PFSK-1 (cell line): Measurements from ENCODE around the gene NPW.

Experiments
- FOXP2 ChIP-seq: optimal IDR thresholded peaks from 2 replicates; pipeline ENCODE3; 2011; ENCODE audit warnings: borderline replicate concordance, control low read depth, inconsistent platforms; ENCODE audit not compliant: insufficient read depth; ENCODE audit errors: extremely low read length, extremely low read depth
- POLR2AphosphoS5 ChIP-seq: IDR thresholded peaks from 2 replicates; pipeline ENCODE4 v1.6.1; 2012; ENCODE audit warnings: low read depth, mild to moderate bottlenecking, control low read depth, low read length, moderate library complexity
- SIN3A ChIP-seq: IDR thresholded peaks from 2 replicates; pipeline ENCODE4 v1.6.1; 2012; ENCODE audit warnings: mild to moderate bottlenecking, low read length, moderate library complexity, borderline replicate concordance; ENCODE audit not compliant: insufficient read depth
- TAF1 ChIP-seq: IDR thresholded peaks from 2 replicates; pipeline ENCODE4 v1.6.1; 2012; ENCODE audit warnings: low read length, control low read depth, borderline replicate concordance; ENCODE audit not compliant: insufficient read depth
- TF ChIP-seq, protein P1 (sequence below), 2 experiments: IDR thresholded peaks; 2 replicates each; pipeline versions ENCODE4 v1.6.1 to v1.8.0; 2011 to 2012; ENCODE audit warnings: low read depth in 2 of 2, low read length in 2 of 2, control low read depth in 1 of 2, inconsistent platforms in 1 of 2, mild to moderate bottlenecking in 1 of 2, moderate library complexity in 1 of 2; ENCODE audit not compliant: insufficient read depth in 1 of 2

DNA sequence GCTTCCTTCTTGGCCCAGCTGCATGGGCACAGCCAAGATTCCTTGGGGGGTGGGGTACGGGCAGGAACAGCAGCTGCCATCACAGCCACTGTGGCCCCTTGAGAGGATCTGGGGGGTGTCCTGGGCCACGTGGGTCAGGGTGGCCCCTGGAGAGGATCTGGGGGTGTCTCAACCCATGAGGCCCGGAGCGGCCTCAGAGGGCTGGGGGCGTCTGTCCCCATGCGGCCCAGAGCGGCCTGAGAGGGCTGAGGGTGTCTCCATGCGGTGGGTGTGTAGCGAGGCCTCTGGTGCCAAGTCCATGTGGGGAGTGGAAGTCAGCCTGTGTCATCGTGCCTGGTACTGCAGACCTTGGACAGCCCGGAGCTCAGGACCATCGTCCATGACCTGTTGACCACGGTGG lies 41.9 kb downstream of the NPW start:
- TF ChIP-seq POLR2AphosphoS5 (no peak), SIN3A (no peak), TAF1 (no peak), FOXP2 (no peak)
- TF ChIP-seq, protein P1, sequence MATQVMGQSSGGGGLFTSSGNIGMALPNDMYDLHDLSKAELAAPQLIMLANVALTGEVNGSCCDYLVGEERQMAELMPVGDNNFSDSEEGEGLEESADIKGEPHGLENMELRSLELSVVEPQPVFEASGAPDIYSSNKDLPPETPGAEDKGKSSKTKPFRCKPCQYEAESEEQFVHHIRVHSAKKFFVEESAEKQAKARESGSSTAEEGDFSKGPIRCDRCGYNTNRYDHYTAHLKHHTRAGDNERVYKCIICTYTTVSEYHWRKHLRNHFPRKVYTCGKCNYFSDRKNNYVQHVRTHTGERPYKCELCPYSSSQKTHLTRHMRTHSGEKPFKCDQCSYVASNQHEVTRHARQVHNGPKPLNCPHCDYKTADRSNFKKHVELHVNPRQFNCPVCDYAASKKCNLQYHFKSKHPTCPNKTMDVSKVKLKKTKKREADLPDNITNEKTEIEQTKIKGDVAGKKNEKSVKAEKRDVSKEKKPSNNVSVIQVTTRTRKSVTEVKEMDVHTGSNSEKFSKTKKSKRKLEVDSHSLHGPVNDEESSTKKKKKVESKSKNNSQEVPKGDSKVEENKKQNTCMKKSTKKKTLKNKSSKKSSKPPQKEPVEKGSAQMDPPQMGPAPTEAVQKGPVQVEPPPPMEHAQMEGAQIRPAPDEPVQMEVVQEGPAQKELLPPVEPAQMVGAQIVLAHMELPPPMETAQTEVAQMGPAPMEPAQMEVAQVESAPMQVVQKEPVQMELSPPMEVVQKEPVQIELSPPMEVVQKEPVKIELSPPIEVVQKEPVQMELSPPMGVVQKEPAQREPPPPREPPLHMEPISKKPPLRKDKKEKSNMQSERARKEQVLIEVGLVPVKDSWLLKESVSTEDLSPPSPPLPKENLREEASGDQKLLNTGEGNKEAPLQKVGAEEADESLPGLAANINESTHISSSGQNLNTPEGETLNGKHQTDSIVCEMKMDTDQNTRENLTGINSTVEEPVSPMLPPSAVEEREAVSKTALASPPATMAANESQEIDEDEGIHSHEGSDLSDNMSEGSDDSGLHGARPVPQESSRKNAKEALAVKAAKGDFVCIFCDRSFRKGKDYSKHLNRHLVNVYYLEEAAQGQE (IDR thresholded peaks at IDR 0.05; ENCODE audit: insufficient read depth in 1 of 2, low read depth in 2 of 2, low read length in 2 of 2), result no peak
